ENCODE results near the gene UCK2. TPM values are rescaled to one million over a fixed set of nuclear protein-coding genes. Genes with fewer than 3 reads are reported as not detected.

The UCK2 gene
- total RNA-seq, 1 experiment from 2014 or later, result 130 TPM

- H3K27me3 ChIP-seq, result no peaks in the 10 kb centered on the region
- peaks cover 22% of the 10 kb centered on the region for H3K36me3 ChIP-seq
- H3K9me3 ChIP-seq, result peaks cover 7% of the 10 kb centered on the region; the same call in 1 of the 2 replicates
- H3K4me3 ChIP-seq, result no peak overlapping the region
- DNase-seq, result no peak
These were observed 54.9 kb downstream of the UCK2 start for GRCh38 chr1:165882168-165882837.

GRCh38 chr1:165883056-165883455, 55.6 kb downstream of the UCK2 start:
- Histone ChIP-seq H3K27me3 (no peaks in the 10 kb centered on the region), H3K4me3 (no peak overlapping the region), H3K36me3 (peaks cover 15% of the 10 kb centered on the region), H3K9me3 (no peaks in the 10 kb centered on the region; the same call in 1 of the 2 replicates)
- DNase-seq, result no peak

- H3K4me3 ChIP-seq, result no peak overlapping the region
- H3K9me3 ChIP-seq, result no peaks in the 10 kb centered on the region
- H3K27me3 ChIP-seq, result no peaks in the 10 kb centered on the region
- peaks cover 5% of the 10 kb centered on the region; the same call in 1 of the 2 replicates for H3K36me3 ChIP-seq
- DNase-seq, result no peak
These were observed 56.7 kb downstream of the UCK2 start for GRCh38 chr1:165884009-165884689.

GRCh38 chr1:165884690-165885304, 57.4 kb downstream of the UCK2 start:
- Histone ChIP-seq H3K27me3 (no peaks in the 10 kb centered on the region), H3K9me3 (no peaks in the 10 kb centered on the region), H3K36me3 (peaks cover 5% of the 10 kb centered on the region; the same call in 1 of the 2 replicates), H3K4me3 (no peak overlapping the region)
- no peak for DNase-seq

- no peak for DNase-seq
- Histone ChIP-seq H3K27me3 (no peaks in the 10 kb centered on the region), H3K36me3 (peaks cover 9% of the 10 kb centered on the region), H3K4me3 (no peak overlapping the region), H3K9me3 (no peaks in the 10 kb centered on the region)
These were observed 57.9 kb downstream of the UCK2 start for GRCh38 chr1:165885305-165885694.

GRCh38 chr1:165886193-165886592, 58.8 kb downstream of the UCK2 start:
- no peaks in the 10 kb centered on the region for H3K27me3 ChIP-seq
- no peak overlapping the region for H3K4me3 ChIP-seq
- no peak for DNase-seq

GRCh38 chr1:165886983-165887382, 59.6 kb downstream of the UCK2 start:
- DNase-seq, result no peak
- Histone ChIP-seq H3K36me3 (peaks cover 24% of the 10 kb centered on the region), H3K9me3 (no peaks in the 10 kb centered on the region), H3K27me3 (no peaks in the 10 kb centered on the region), H3K4me3 (no peak overlapping the region)

More at GRCh38 chr1:165886193-165886592, 58.8 kb downstream of the UCK2 start:
- Histone ChIP-seq H3K9me3 (no peaks in the 10 kb centered on the region), H3K36me3 (peaks cover 16% of the 10 kb centered on the region)

- Histone ChIP-seq H3K27me3 (no peaks in the 10 kb centered on the region), H3K4me3 (no peak overlapping the region), H3K9me3 (no peaks in the 10 kb centered on the region), H3K36me3 (peaks cover 29% of the 10 kb centered on the region)
- no peak for DNase-seq
These were observed 60.6 kb downstream of the UCK2 start for GRCh38 chr1:165887877-165888551.

GRCh38 chr1:165888552-165888920, 61.1 kb downstream of the UCK2 start:
- peaks cover 34% of the 10 kb centered on the region for H3K36me3 ChIP-seq
- no peaks in the 10 kb centered on the region for H3K9me3 ChIP-seq
- H3K4me3 ChIP-seq, result no peak overlapping the region
- DNase-seq, result no peak
- no peaks in the 10 kb centered on the region for H3K27me3 ChIP-seq

GRCh38 chr1:165890684-165891083, 63.3 kb downstream of the UCK2 start:
- Histone ChIP-seq H3K36me3 (peaks cover 48% of the 10 kb centered on the region), H3K4me3 (no peak overlapping the region), H3K27me3 (no peaks in the 10 kb centered on the region), H3K9me3 (no peaks in the 10 kb centered on the region)
- DNase-seq, result no peak

GRCh38 chr1:165891111-165891860, 63.9 kb downstream of the UCK2 start:
- H3K36me3 ChIP-seq, result peaks cover 53% of the 10 kb centered on the region
- H3K4me3 ChIP-seq, result no peak overlapping the region
- no peak for DNase-seq
- no peaks in the 10 kb centered on the region for H3K9me3 ChIP-seq
- H3K27me3 ChIP-seq, result no peaks in the 10 kb centered on the region

- H3K4me3 ChIP-seq, result no peak overlapping the region
- peaks cover 68% of the 10 kb centered on the region for H3K36me3 ChIP-seq
- no peaks in the 10 kb centered on the region for H3K27me3 ChIP-seq
- no peak for DNase-seq
- H3K9me3 ChIP-seq, result no peaks in the 10 kb centered on the region
These were observed 65.5 kb downstream of the UCK2 start for GRCh38 chr1:165892935-165893334.

GRCh38 chr1:165893507-165893906, 66.1 kb downstream of the UCK2 start:
- Histone ChIP-seq H3K9me3 (no peaks in the 10 kb centered on the region), H3K36me3 (peaks cover 73% of the 10 kb centered on the region), H3K27me3 (no peaks in the 10 kb centered on the region), H3K4me3 (no peak overlapping the region)
- DNase-seq, result no peak

GRCh38 chr1:165894591-165894990, 67.2 kb downstream of the UCK2 start:
- Histone ChIP-seq H3K36me3 (peaks cover 77% of the 10 kb centered on the region), H3K4me3 (no peak overlapping the region), H3K9me3 (no peaks in the 10 kb centered on the region), H3K27me3 (no peaks in the 10 kb centered on the region)
- no peak for DNase-seq

GRCh38 chr1:165895451-165895871, 68.0 kb downstream of the UCK2 start:
- no peaks in the 10 kb centered on the region for H3K27me3 ChIP-seq
- no peak overlapping the region for H3K4me3 ChIP-seq
- DNase-seq, result no peak
- H3K9me3 ChIP-seq, result no peaks in the 10 kb centered on the region
- H3K36me3 ChIP-seq, result peaks cover 80% of the 10 kb centered on the region

- Histone ChIP-seq H3K27me3 (no peaks in the 10 kb centered on the region), H3K4me3 (no peak overlapping the region), H3K9me3 (no peaks in the 10 kb centered on the region), H3K36me3 (peaks cover 81% of the 10 kb centered on the region)
- peak; percentile 70 for DNase-seq
These were observed 68.9 kb downstream of the UCK2 start for GRCh38 chr1:165896277-165896676.
